Measurements from ENCODE around the gene FRMD5.

Gene FRMD5

GRCh38 chr15:43927203-43927602 is 267.9 kb downstream of the FRMD5 start:
- no peak for DNase-seq (ENCODE audit: extremely low read depth, low read depth)
- no peak for TF ChIP-seq CTCF (IDR thresholded peaks at IDR 0.05; ENCODE audit: low read depth, low read length)

- DNase-seq (ENCODE audit: extremely low read depth, low read depth): no peak
- no peak for TF ChIP-seq CTCF (IDR thresholded peaks at IDR 0.05; ENCODE audit: low read depth, low read length)
Observed at GRCh38 chr15:43923553-43923952, 271.5 kb downstream of the FRMD5 start.

GRCh38 chr15:43922021-43922420 is 273.1 kb downstream of the FRMD5 start:
- DNase-seq (ENCODE audit: extremely low read depth, low read depth): peak; percentile 61
- TF ChIP-seq CTCF (IDR thresholded peaks at IDR 0.05; ENCODE audit: low read depth, low read length): no peak

- DNase-seq (ENCODE audit: extremely low read depth, low read depth): no peak
Observed at GRCh38 chr15:43920815-43921214, 274.3 kb downstream of the FRMD5 start.

GRCh38 chr15:43920254-43920600 is 274.8 kb downstream of the FRMD5 start:
- no peak for DNase-seq (ENCODE audit: extremely low read depth, low read depth)
- no peak for TF ChIP-seq CTCF (IDR thresholded peaks at IDR 0.05; ENCODE audit: low read depth, low read length)

More at GRCh38 chr15:43920815-43921214, 274.3 kb downstream of the FRMD5 start:
- no peak for TF ChIP-seq CTCF (IDR thresholded peaks at IDR 0.05; ENCODE audit: low read depth, low read length)

GRCh38 chr15:43919540-43920253 is 275.4 kb downstream of the FRMD5 start:
- no peak for DNase-seq (ENCODE audit: extremely low read depth, low read depth)
- no peak for TF ChIP-seq CTCF (IDR thresholded peaks at IDR 0.05; ENCODE audit: low read depth, low read length)

- TF ChIP-seq CTCF (IDR thresholded peaks at IDR 0.05; ENCODE audit: low read depth, low read length): no peak
- DNase-seq (ENCODE audit: extremely low read depth, low read depth): no peak
Observed at GRCh38 chr15:43918717-43919116, 276.4 kb downstream of the FRMD5 start.

Data from AG09319 (cell line).